Ovary (tissue), 3 donors: ENCODE results near the gene EPHA10.

Experiments used
- POLR2A ChIP-seq: fragments of 450-650 bp; IDR thresholded peaks from one replicate; pipeline ENCODE4 v1.6.1; 2017; ENCODE audit warnings: antibody characterized with exemption, mild to moderate bottlenecking, moderate library complexity
- TF ChIP-seq, protein P1 (sequence below), 3 donors: fragments of 450-650 bp in 2 of 3; fragments of 200-600 bp in 1 of 3; IDR thresholded peaks; one replicate each; pipeline versions ENCODE4 v1.5.1 to v1.8.0; 2016 to 2022; ENCODE audit warnings: antibody characterized with exemption in 3 of 3, mild to moderate bottlenecking in 1 of 3
- donor health status: DM: no; HTN: no; CAD: no.

DNA sequence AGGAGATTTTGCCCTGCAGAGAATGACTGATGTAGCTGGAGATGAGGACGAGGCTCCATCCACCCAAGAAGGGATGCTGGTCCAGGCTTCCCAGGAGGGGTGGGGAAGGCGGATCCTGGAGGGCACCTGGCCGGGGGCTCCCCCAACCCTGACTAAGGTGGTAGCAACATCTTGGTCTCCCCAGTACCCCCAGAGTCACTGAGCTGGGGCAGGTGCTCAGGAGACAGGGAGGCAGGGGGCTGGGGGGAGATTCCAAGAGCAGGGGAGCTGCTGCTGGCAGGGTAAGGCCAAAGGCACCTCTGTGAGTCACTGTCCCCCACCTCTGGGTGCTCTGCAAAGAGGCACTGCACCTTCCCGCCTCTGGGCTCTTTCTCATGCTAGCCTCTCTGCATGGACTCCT is 48.6 kb downstream of the EPHA10 start:
- no peak for TF ChIP-seq POLR2A
- TF ChIP-seq, protein P1, sequence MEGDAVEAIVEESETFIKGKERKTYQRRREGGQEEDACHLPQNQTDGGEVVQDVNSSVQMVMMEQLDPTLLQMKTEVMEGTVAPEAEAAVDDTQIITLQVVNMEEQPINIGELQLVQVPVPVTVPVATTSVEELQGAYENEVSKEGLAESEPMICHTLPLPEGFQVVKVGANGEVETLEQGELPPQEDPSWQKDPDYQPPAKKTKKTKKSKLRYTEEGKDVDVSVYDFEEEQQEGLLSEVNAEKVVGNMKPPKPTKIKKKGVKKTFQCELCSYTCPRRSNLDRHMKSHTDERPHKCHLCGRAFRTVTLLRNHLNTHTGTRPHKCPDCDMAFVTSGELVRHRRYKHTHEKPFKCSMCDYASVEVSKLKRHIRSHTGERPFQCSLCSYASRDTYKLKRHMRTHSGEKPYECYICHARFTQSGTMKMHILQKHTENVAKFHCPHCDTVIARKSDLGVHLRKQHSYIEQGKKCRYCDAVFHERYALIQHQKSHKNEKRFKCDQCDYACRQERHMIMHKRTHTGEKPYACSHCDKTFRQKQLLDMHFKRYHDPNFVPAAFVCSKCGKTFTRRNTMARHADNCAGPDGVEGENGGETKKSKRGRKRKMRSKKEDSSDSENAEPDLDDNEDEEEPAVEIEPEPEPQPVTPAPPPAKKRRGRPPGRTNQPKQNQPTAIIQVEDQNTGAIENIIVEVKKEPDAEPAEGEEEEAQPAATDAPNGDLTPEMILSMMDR (IDR thresholded peaks at IDR 0.05), result no peak
